Activated T-helper 17 cell treated with anti-CD3 and anti-CD28 coated beads, Interleukin-2, amount 50 U/mL, for 72 hours (primary cell): ENCODE data around the gene FITM1. TPM values are rescaled to one million over a fixed set of nuclear protein-coding genes. Genes with fewer than 3 reads are reported as not detected.
A peak's percentile ranks its signal among the peaks of the same experiment; 100 is the strongest.

Source experiments
- ATAC-seq: fragments of 150-1000 bp; cut with Tn5 transposase; replicated peaks from 2 replicates; pipeline ENCODE4 v1.10.0; 2021; ENCODE audit warnings: mild to moderate bottlenecking, moderate library complexity
- H3K27ac Mint-ChIP-seq: one replicate; pipeline ENCODE4 v1.8.0; 2022; ENCODE audit warnings: mixed read lengths
- H3K27me3 Mint-ChIP-seq: one replicate; pipeline ENCODE4 v1.8.0; 2022; ENCODE audit warnings: mixed read lengths
- H3K36me3 Mint-ChIP-seq: one replicate; pipeline ENCODE4 v1.8.0; 2022; ENCODE audit warnings: low read depth, mild to moderate bottlenecking, mixed read lengths
- H3K4me1 Mint-ChIP-seq: one replicate; pipeline ENCODE4 v1.8.0; 2022; ENCODE audit warnings: mixed read lengths
- H3K4me3 Mint-ChIP-seq: one replicate; pipeline ENCODE4 v1.8.0; 2022; ENCODE audit warnings: mild to moderate bottlenecking, mixed read lengths
- H3K9me3 Mint-ChIP-seq: one replicate; pipeline ENCODE4 v1.8.0; 2022; ENCODE audit warnings: mixed read lengths
- total RNA-seq, 2 donors: library from RNA; stranded (reverse); gene quantifications; one replicate each; pipeline ENCODE4 v1.2.3, GENCODE V29; 2022

Gene FITM1
- total RNA-seq, result under 1 TPM in 1 of 2 donors, not detected in 1; 0.58 TPM

DNA sequence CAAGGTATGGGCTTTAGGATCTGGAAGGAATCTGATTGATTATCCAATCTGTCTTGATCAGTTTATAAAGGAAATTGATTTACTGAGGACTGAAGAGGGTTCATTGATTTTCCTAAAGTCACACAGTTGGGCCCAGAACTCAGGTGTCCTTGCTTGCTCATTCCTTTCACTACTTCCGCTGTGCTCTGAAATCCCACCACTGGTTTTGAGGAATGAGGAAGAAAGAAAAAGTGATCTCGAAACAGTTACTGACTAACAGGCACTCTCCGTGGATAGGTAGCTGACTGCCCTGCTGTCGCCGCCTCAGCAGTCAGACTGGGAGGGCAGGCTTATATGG is at the start of gene FITM1:
Gene FITM1 (plus strand): TSS at position 280 of the 337 bp plus-strand sequence. CDS start 905 bp downstream, outside the sequence.
- peak within 1 kb of the TSS; percentile 50 for H3K27ac Mint-ChIP-seq
- no peak within 1 kb of the TSS for H3K4me3 Mint-ChIP-seq
- no peaks in the 10 kb centered on the region for H3K27me3 Mint-ChIP-seq
- H3K9me3 Mint-ChIP-seq, result no peaks in the 10 kb centered on the region
- H3K36me3 Mint-ChIP-seq, result no peaks in the 10 kb centered on the region
- H3K4me1 Mint-ChIP-seq, result peaks cover 17% of the 10 kb centered on the region
- no peak for ATAC-seq

GRCh38 chr14:24080888-24081738 is 49.3 kb upstream of the FITM1 start:
- ATAC-seq, result peak; percentile 95
- H3K36me3 Mint-ChIP-seq, result no peaks in the 10 kb centered on the region
- peaks cover 8% of the 10 kb centered on the region for H3K4me1 Mint-ChIP-seq
- H3K27ac Mint-ChIP-seq, result peak overlapping the region; percentile 46
- H3K4me3 Mint-ChIP-seq, result peak overlapping the region; percentile 69
- H3K9me3 Mint-ChIP-seq, result no peaks in the 10 kb centered on the region
- no peaks in the 10 kb centered on the region for H3K27me3 Mint-ChIP-seq

- H3K4me3 Mint-ChIP-seq, result peak overlapping the region; percentile 69
- H3K36me3 Mint-ChIP-seq, result no peaks in the 10 kb centered on the region
- H3K27me3 Mint-ChIP-seq, result no peaks in the 10 kb centered on the region
- H3K4me1 Mint-ChIP-seq, result peaks cover 8% of the 10 kb centered on the region
- no peak for ATAC-seq
- H3K27ac Mint-ChIP-seq, result peak overlapping the region; percentile 4
- H3K9me3 Mint-ChIP-seq, result no peaks in the 10 kb centered on the region
Observed at GRCh38 chr14:24081739-24082211, 48.7 kb upstream of the FITM1 start.

DNA sequence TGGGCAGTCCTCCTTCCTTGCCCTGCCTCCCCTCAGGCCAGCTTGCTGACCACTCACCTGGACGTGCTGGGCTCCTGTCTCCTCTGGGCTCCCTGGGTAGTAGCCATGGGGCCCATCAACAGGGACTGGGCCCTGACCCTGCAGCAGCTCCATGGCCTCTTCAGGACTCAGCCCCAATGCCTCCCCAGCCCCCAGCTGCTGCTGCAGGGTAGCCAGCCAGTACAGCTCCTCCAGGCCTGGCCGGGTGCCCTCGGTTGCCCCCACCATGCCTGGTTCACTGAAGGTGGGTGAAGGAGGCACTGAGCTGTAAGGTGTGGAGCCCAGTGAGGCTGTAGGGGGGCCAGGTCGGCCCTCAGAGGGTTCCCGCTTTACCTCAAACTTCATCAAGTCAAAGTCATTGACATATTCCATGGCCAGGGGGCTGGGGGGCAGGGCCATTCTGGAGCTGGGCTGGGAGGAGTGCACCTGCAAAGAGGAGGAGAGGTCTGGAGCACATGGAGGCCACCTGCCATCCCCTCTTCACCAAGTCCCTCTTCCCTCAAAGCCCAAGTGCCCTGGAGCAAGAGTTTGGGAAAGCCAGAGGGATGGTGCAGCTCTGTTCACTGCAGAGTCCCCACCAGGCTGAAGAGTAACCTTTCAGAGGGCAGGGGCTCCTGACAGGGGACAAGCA is 47.9 kb upstream of the FITM1 start:
- peak overlapping the region; percentile 69 for H3K4me3 Mint-ChIP-seq
- H3K9me3 Mint-ChIP-seq, result no peaks in the 10 kb centered on the region
- H3K27ac Mint-ChIP-seq, result peak overlapping the region; percentile 4
- no peak for ATAC-seq
- no peaks in the 10 kb centered on the region for H3K27me3 Mint-ChIP-seq
- no peaks in the 10 kb centered on the region for H3K36me3 Mint-ChIP-seq
- H3K4me1 Mint-ChIP-seq, result peaks cover 8% of the 10 kb centered on the region

DNA sequence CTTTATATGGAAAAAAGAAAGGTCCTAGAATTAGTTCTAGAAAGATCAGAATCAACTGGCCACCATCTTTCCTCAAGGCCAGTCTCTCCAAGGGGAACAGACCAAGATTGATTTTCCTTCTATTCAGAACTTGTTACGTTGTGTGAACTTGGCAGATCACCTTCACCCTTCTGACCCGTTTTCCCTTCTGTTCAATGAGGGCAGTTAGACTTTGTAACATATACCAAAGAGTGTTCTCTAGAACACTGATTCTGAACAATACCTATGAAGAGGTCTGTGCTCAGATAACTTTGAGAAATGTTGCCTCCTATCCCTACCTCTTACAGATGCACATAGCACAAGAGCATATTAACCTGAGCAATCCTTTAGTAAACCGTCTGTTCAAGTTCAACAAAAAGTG is 47.0 kb upstream of the FITM1 start:
- Mint-ChIP-seq H3K9me3 (no peaks in the 10 kb centered on the region), H3K4me1 (peaks cover 8% of the 10 kb centered on the region), H3K27ac (no peak overlapping the region), H3K27me3 (no peaks in the 10 kb centered on the region), H3K4me3 (no peak overlapping the region), H3K36me3 (no peaks in the 10 kb centered on the region)
- ATAC-seq, result no peak

DNA sequence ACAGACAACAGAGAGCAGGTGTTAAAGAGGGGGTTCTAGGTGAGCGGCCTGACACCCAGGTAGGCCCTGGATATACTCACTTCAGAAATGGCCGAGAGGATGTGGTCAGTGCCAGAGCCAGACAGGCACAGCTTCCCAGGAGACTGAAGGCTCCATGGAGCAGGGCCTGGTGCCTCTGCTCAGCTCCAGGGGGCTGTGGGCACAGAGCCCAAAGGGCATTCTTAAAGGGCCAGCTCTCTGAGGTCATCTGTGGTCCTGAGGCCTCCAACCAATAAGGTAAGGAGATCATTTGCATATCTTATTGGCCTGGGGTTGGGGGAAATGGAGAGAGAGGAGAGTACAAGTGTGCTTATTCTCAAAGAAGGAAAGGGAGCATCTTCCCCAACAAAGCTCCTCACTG is 46.0 kb upstream of the FITM1 start:
- Mint-ChIP-seq H3K9me3 (no peaks in the 10 kb centered on the region), H3K27me3 (no peaks in the 10 kb centered on the region), H3K36me3 (no peaks in the 10 kb centered on the region), H3K27ac (peak overlapping the region; percentile 60), H3K4me3 (no peak overlapping the region), H3K4me1 (peaks cover 4% of the 10 kb centered on the region)
- ATAC-seq, result no peak

- peak overlapping the region; percentile 33 for H3K27ac Mint-ChIP-seq
- no peak for ATAC-seq
- peaks cover 8% of the 10 kb centered on the region for H3K4me1 Mint-ChIP-seq
- H3K9me3 Mint-ChIP-seq, result no peaks in the 10 kb centered on the region
- H3K4me3 Mint-ChIP-seq, result no peak overlapping the region
- H3K27me3 Mint-ChIP-seq, result no peaks in the 10 kb centered on the region
- no peaks in the 10 kb centered on the region for H3K36me3 Mint-ChIP-seq
Observed at GRCh38 chr14:24085215-24085614, 45.2 kb upstream of the FITM1 start.

DNA sequence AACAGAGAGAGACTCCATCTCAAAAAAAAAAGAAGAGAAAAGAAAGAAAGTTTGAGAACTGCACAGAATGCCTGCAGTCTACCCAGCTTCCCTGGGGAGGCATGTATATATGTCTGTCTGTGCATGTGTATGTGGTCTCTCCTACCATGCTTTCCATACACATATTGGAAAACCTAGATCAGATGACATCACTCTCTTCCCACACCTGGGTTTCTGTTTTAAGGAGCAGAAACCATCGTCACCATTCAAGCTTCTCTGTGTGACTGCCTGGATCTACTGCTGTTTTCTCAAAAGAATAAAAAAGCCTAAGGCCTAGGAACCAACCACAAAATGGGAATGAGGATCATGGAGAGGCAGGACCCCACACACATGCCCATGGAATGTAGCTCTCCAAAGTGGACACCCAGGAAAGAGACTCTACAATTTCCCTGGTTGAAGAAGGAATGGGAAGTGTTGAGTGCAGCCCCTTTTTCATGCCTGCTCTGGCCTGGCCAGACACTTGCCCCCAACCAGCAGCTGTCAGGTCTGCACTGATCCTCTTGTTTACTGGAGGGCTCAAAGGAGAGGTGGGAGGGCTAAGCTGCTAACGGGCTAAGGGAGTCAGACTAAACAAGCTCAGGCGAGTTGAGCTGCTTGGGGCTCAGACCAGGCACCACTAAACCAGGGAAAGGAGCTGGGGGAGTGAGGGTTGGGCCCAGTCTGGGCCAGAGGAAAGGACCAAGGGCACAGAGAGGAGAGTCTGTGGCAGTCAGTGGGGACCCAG is 44.1 kb upstream of the FITM1 start:
- Mint-ChIP-seq H3K27ac (peak overlapping the region; percentile 13), H3K4me3 (no peak overlapping the region), H3K27me3 (no peaks in the 10 kb centered on the region), H3K9me3 (no peaks in the 10 kb centered on the region), H3K4me1 (peaks cover 12% of the 10 kb centered on the region), H3K36me3 (no peaks in the 10 kb centered on the region)
- ATAC-seq, result no peak

DNA sequence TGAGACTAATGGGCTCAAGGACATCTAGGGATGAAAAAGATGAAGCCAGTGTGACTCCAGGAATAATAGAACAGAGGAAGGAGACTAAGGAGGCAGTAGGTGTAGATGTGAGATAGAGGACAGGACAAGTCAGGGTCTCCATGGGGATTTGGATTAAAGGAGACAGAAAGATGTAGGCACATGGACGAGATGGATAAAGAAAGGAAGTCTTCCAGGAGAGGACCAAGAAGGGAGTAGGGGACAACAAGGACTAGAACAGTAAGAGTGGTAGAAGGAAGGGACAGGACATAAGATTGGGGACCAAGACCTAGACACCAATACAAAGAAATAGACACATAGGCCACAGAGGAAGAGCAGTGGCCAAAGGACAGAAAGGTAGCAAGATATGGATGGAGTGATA is 43.5 kb upstream of the FITM1 start:
- no peak for ATAC-seq
- H3K4me3 Mint-ChIP-seq, result no peak overlapping the region
- H3K9me3 Mint-ChIP-seq, result no peaks in the 10 kb centered on the region
- H3K4me1 Mint-ChIP-seq, result peaks cover 12% of the 10 kb centered on the region
- no peaks in the 10 kb centered on the region for H3K36me3 Mint-ChIP-seq
- peak overlapping the region; percentile 13 for H3K27ac Mint-ChIP-seq
- H3K27me3 Mint-ChIP-seq, result no peaks in the 10 kb centered on the region

DNA sequence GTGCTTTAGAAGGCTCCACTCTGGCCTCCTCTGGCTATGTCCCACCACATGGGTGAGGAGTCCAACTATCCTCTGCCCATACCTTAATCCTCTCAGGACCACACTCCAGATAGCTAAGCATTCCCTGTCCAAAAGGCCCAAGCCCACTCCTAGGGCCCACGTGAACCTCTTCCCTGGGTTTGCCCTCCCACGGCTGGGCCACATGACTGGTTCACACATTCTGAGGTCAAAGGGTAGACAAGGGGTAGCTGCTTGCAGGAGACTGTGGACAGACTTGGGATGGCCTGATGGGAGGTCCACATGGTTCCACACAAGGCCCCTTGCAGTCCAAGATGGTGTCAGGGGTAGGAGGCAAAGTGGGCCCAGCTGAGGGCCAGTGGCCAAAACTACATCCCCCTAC is 42.4 kb upstream of the FITM1 start:
- Mint-ChIP-seq H3K36me3 (no peaks in the 10 kb centered on the region), H3K27ac (no peak overlapping the region), H3K27me3 (no peaks in the 10 kb centered on the region), H3K4me3 (no peak overlapping the region), H3K9me3 (no peaks in the 10 kb centered on the region), H3K4me1 (peaks cover 11% of the 10 kb centered on the region)
- ATAC-seq, result no peak

DNA sequence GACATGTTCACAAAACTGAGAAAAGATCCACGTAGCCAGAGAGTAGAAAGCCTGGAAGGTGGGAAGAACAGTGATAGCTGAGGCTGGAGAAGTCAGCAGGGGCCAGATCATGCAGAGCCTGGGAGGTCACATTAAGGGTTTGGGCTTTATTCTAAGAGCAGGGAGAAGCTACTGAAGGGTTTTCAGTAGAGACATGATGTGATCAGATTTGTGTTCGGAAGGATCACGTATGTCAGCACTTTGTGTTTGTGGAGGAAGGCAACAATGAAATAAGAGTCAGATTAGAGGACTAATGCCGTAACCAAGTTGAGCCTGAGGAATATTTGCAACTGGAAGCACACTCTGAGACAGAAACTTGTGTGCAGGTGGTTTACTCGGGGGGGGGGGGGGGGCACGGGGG is 40.6 kb upstream of the FITM1 start:
- Mint-ChIP-seq H3K27me3 (no peaks in the 10 kb centered on the region), H3K4me1 (peaks cover 17% of the 10 kb centered on the region), H3K36me3 (peaks cover 4% of the 10 kb centered on the region), H3K27ac (no peak overlapping the region), H3K4me3 (no peak overlapping the region), H3K9me3 (no peaks in the 10 kb centered on the region)
- no peak for ATAC-seq

- Mint-ChIP-seq H3K4me1 (peaks cover 23% of the 10 kb centered on the region), H3K4me3 (peak overlapping the region; percentile 92), H3K27ac (no peak overlapping the region), H3K36me3 (peaks cover 23% of the 10 kb centered on the region), H3K9me3 (no peaks in the 10 kb centered on the region), H3K27me3 (no peaks in the 10 kb centered on the region)
- ATAC-seq, result no peak
Observed at GRCh38 chr14:24092110-24092504, 38.4 kb upstream of the FITM1 start.

DNA sequence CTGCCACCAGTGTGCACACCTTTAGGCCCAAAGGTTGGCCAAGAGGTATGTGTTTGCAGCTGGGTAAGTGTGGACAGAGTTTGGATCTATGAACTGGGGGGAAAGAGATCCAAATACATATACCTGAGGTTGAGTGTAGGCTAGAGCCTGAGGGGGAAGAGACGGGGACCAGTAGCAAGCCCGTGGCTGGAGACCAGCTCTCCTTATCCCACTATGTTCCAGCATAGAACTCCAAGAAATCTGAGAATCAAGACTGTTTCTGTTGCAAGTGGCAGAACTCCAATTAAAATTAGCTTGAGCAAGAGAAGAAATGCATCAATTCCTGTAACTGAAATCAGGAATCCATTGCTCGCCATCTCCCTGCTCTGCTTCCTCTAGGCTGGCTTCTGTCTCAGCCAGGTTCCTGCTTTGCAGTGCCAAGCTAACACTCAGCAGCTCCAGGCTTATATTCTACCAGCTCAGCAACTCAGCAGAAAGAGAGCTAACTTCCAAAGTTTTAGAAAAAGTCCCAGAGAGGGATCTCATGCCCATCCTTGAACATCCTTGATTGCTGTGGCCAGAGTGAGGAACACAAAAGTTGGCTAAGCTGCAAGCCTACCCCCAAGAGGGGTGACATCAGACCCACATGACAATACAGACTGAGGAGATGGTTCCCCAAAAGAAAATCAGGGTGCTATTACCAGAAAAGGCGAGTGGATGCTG is 37.8 kb upstream of the FITM1 start:
- Mint-ChIP-seq H3K36me3 (peaks cover 24% of the 10 kb centered on the region), H3K4me3 (peak overlapping the region; percentile 92), H3K4me1 (peaks cover 23% of the 10 kb centered on the region), H3K27ac (peak overlapping the region; percentile 97), H3K9me3 (no peaks in the 10 kb centered on the region), H3K27me3 (no peaks in the 10 kb centered on the region)
- ATAC-seq, result no peak
